KMS-11 (cell line): ENCODE measurements around the gene CD164.
"Not testable (repeated sequence)": the region's sequence is repeated elsewhere in the genome, so short reads cannot be mapped to it uniquely, and the experiment has no call there.

Experiments used
- H2AFZ ChIP-seq: fragments of 200-600 bp; sonication (generic); 2 replicates; pipeline ENCODE4 v1.6.1; 2016; ENCODE audit warnings: antibody characterized with exemption, mixed run types, low read depth
- H3K27ac ChIP-seq: fragments of 200-600 bp; sonication (generic); 2 replicates; pipeline ENCODE4 v1.6.1; 2016; ENCODE audit warnings: mild to moderate bottlenecking, mixed run types
- H3K27me3 ChIP-seq: fragments of 200-600 bp; sonication (generic); 2 replicates; pipeline ENCODE4 v1.6.1; 2017; ENCODE audit warnings: mild to moderate bottlenecking, low read depth, mixed run types, moderate library complexity; ENCODE audit not compliant: insufficient read depth
- H3K36me3 ChIP-seq: fragments of 200-600 bp; sonication (generic); 2 replicates; pipeline ENCODE4 v1.6.1; 2017; ENCODE audit warnings: mild to moderate bottlenecking, mixed run types; ENCODE audit not compliant: insufficient read depth
- H3K4me1 ChIP-seq: fragments of 200-600 bp; sonication (generic); 2 replicates; pipeline ENCODE4 v1.6.1; 2016; ENCODE audit warnings: mild to moderate bottlenecking, low read depth, mixed run types; ENCODE audit not compliant: poor library complexity, severe bottlenecking
- H3K4me2 ChIP-seq: fragments of 200-600 bp; sonication (generic); 2 replicates; pipeline ENCODE4 v1.7.0; 2016; ENCODE audit warnings: mild to moderate bottlenecking, mixed run types
- H3K4me3 ChIP-seq: fragments of 200-600 bp; sonication (generic); IDR thresholded peaks from 2 replicates; pipeline ENCODE4 v1.6.1; 2017; ENCODE audit warnings: low read depth, low read length, mixed read lengths; ENCODE audit not compliant: insufficient read depth
- H3K79me2 ChIP-seq: fragments of 200-600 bp; sonication (generic); 2 replicates; pipeline ENCODE4 v1.6.1; 2016; ENCODE audit warnings: low read depth, mixed run types; ENCODE audit not compliant: insufficient read depth
- H3K9ac ChIP-seq: fragments of 200-600 bp; sonication (generic); 2 replicates; pipeline ENCODE4 v1.6.1; 2016; ENCODE audit warnings: mild to moderate bottlenecking, mixed run types
- H4K20me1 ChIP-seq: fragments of 200-600 bp; sonication (generic); 2 replicates; pipeline ENCODE4 v1.6.1; 2016; ENCODE audit warnings: mild to moderate bottlenecking, mixed run types; ENCODE audit not compliant: insufficient read depth
- CTCF ChIP-seq: fragments of 200-600 bp; sonication (generic); conservative IDR thresholded peaks from 2 replicates; pipeline ENCODE4 v1.6.1; 2017; ENCODE audit warnings: low read depth, mild to moderate bottlenecking, antibody characterized with exemption, low read length, moderate library complexity, mixed read lengths

The CD164 gene

GRCh38 chr6:109336221-109336961 is 45.9 kb downstream of the CD164 start:
- H2AFZ ChIP-seq: no peak overlapping the region
- no peaks in the 10 kb centered on the region for H4K20me1 ChIP-seq
- H3K9ac ChIP-seq: no peak overlapping the region
- no peaks in the 10 kb centered on the region for H3K79me2 ChIP-seq
- H3K27ac ChIP-seq: no peak overlapping the region
- H3K27me3 ChIP-seq: no peaks in the 10 kb centered on the region
- H3K4me3 ChIP-seq: no peak overlapping the region
- no peaks in the 10 kb centered on the region for H3K36me3 ChIP-seq
- H3K4me2 ChIP-seq: no peak overlapping the region
- no peak for TF ChIP-seq CTCF
- no peaks in the 10 kb centered on the region for H3K4me1 ChIP-seq

GRCh38 chr6:109333870-109334269 is 48.4 kb downstream of the CD164 start:
- H3K27me3 ChIP-seq, H2AFZ ChIP-seq, H3K36me3 ChIP-seq, H3K79me2 ChIP-seq, H3K27ac ChIP-seq, H3K4me1 ChIP-seq, H3K4me3 ChIP-seq, H3K9ac ChIP-seq, H4K20me1 ChIP-seq, H3K4me2 ChIP-seq: not testable (repeated sequence)

- Histone ChIP-seq H3K4me2 (no peak overlapping the region), H3K36me3 (no peaks in the 10 kb centered on the region), H3K4me1 (no peaks in the 10 kb centered on the region), H4K20me1 (no peaks in the 10 kb centered on the region), H3K9ac (no peak overlapping the region), H2AFZ (no peak overlapping the region), H3K79me2 (no peaks in the 10 kb centered on the region), H3K4me3 (no peak overlapping the region), H3K27me3 (no peaks in the 10 kb centered on the region), H3K27ac (no peak overlapping the region)
- TF ChIP-seq CTCF: no peak
These were observed 49.5 kb downstream of the CD164 start for GRCh38 chr6:109332748-109333147.

GRCh38 chr6:109331081-109331480 is 51.2 kb downstream of the CD164 start:
- H3K4me3 ChIP-seq: no peak overlapping the region
- H3K9ac ChIP-seq: no peak overlapping the region
- no peaks in the 10 kb centered on the region for H4K20me1 ChIP-seq
- no peak overlapping the region for H3K27ac ChIP-seq
- no peak overlapping the region for H2AFZ ChIP-seq
- TF ChIP-seq CTCF: no peak
- H3K27me3 ChIP-seq: no peaks in the 10 kb centered on the region
- H3K4me2 ChIP-seq: no peak overlapping the region
- H3K36me3 ChIP-seq: no peaks in the 10 kb centered on the region
- H3K79me2 ChIP-seq: no peaks in the 10 kb centered on the region
- H3K4me1 ChIP-seq: no peaks in the 10 kb centered on the region

GRCh38 chr6:109330263-109330662 is 52.0 kb downstream of the CD164 start:
- Histone ChIP-seq H3K27ac (no peak overlapping the region), H3K9ac (no peak overlapping the region), H3K79me2 (no peaks in the 10 kb centered on the region), H3K27me3 (no peaks in the 10 kb centered on the region), H3K36me3 (no peaks in the 10 kb centered on the region), H3K4me3 (no peak overlapping the region), H3K4me2 (no peak overlapping the region), H4K20me1 (no peaks in the 10 kb centered on the region), H3K4me1 (no peaks in the 10 kb centered on the region), H2AFZ (no peak overlapping the region)
- no peak for TF ChIP-seq CTCF
